ENCODE results near the gene RC3H1. TPM values are rescaled to one million over a fixed set of nuclear protein-coding genes. Genes with fewer than 3 reads are reported as not detected.

Gene RC3H1
- total and polyA plus RNA-seq, 2 donors from 2014 or later, result 2.5 to 40.5 TPM

DNA sequence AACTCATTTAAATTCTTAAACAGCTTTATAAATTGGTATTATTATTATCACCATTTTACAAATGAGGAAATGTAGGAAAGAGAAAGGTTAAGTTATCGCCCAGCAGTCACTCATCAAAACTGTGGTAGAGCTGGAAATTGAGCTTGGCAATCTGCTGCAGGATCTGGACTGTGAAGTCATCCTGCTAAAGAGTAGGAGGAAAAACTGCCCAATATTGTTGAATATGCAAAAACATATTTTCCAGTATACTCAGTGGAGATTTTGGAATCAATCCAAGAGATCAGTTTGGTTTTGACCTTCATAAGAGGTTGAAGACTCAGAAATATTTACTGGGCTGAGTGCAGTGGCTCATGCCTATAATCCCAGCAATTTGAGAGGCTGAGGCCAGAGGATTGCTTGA, 16.9 kb upstream of the RC3H1 start:
- H3K27me3 ChIP-seq (ENCODE audit: control insufficient read depth, insufficient read depth, low read length), result no peaks in the 10 kb centered on the region
- H3K36me3 ChIP-seq (ENCODE audit: control insufficient read depth in 2 of 3, insufficient read depth in 3 of 3, low read length in 3 of 3), result no peaks in the 10 kb centered on the region
- no peak overlapping the region for H3K9ac ChIP-seq (ENCODE audit: low read length in 3 of 3)
- DNase-seq (no peak), FAIRE-seq (no peak)
- intact Hi-C loops (cut with DNase I), result no loop called here
- H3K27ac ChIP-seq (ENCODE audit: low read depth in 2 of 2, low read length in 2 of 2), result no peak overlapping the region
- H3K4me1 ChIP-seq (ENCODE audit: control insufficient read depth in 2 of 3, insufficient read depth in 2 of 3, low read depth in 1 of 3, low read length in 3 of 3), result no peaks in the 10 kb centered on the region
- H3K4me3 ChIP-seq (ENCODE audit: low read length in 3 of 3), result no peak overlapping the region
- TF ChIP-seq, protein P1, sequence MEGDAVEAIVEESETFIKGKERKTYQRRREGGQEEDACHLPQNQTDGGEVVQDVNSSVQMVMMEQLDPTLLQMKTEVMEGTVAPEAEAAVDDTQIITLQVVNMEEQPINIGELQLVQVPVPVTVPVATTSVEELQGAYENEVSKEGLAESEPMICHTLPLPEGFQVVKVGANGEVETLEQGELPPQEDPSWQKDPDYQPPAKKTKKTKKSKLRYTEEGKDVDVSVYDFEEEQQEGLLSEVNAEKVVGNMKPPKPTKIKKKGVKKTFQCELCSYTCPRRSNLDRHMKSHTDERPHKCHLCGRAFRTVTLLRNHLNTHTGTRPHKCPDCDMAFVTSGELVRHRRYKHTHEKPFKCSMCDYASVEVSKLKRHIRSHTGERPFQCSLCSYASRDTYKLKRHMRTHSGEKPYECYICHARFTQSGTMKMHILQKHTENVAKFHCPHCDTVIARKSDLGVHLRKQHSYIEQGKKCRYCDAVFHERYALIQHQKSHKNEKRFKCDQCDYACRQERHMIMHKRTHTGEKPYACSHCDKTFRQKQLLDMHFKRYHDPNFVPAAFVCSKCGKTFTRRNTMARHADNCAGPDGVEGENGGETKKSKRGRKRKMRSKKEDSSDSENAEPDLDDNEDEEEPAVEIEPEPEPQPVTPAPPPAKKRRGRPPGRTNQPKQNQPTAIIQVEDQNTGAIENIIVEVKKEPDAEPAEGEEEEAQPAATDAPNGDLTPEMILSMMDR (IDR thresholded peaks at IDR 0.05; ENCODE audit: borderline replicate concordance, extremely low read depth, insufficient read depth), result no peak
- no peaks in the 10 kb centered on the region for H3K9me3 ChIP-seq (ENCODE audit: control insufficient read depth in 2 of 3, insufficient read depth in 1 of 3, low read length in 3 of 3)

DNA sequence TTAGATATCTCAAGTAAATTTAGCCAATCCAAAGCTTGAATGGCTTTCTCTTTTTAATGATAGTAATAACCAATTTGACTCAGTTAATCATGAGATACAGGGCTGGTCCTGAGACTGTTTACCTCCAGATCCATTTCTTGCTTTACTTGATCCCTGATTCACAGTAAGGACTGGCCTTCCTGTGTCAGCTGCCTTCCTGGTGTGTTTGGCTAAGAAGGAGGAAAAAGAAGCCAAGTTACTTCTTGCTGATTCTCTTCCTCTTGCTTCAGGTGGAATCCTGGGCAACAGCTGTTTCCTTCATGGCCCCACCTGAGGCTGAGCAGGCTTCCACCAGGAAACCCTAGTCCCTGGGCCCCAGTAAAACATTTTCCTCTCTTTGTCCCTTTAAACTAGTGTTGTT, 14.6 kb upstream of the RC3H1 start:
- Histone ChIP-seq H3K9me3 (ENCODE audit: control insufficient read depth in 2 of 3, insufficient read depth in 1 of 3, low read length in 3 of 3) (no peaks in the 10 kb centered on the region), H3K4me3 (ENCODE audit: low read length in 3 of 3) (no peak overlapping the region), H3K4me1 (ENCODE audit: control insufficient read depth in 2 of 3, insufficient read depth in 2 of 3, low read depth in 1 of 3, low read length in 3 of 3) (no peaks in the 10 kb centered on the region), H3K9ac (ENCODE audit: low read length in 3 of 3) (no peak overlapping the region), H3K27me3 (ENCODE audit: control insufficient read depth, insufficient read depth, low read length) (no peaks in the 10 kb centered on the region), H3K36me3 (ENCODE audit: control insufficient read depth in 2 of 3, insufficient read depth in 3 of 3, low read length in 3 of 3) (no peaks in the 10 kb centered on the region), H3K27ac (ENCODE audit: low read depth in 2 of 2, low read length in 2 of 2) (no peak overlapping the region)
- DNase-seq, result no peak
- FAIRE-seq, result no peak
- TF ChIP-seq, protein P1 (IDR thresholded peaks at IDR 0.05; ENCODE audit: borderline replicate concordance, extremely low read depth, insufficient read depth), result no peak
- intact Hi-C loops (cut with DNase I), result no loop called here

DNA sequence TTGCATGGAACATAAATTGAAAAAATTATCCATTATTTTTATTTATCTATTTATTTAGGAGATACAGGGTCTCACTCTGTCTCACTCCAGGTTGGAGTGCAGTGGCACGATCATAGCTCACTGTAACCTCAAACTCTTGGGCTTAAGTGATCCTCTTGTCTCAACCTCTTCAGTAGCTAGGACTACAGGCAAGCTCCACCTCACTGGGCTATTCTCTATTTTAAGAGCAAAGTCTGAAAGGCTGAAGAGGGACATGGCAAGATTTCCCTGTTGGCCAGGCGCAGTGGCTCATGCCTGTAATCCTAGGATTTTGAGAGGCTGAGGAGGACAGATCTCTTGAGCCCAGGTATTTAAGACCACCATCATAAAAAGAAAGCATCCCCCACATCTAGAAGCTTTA, 14.0 kb upstream of the RC3H1 start:
- TF ChIP-seq, protein P1 (IDR thresholded peaks at IDR 0.05; ENCODE audit: borderline replicate concordance, extremely low read depth, insufficient read depth), result no peak
- Histone ChIP-seq H3K36me3 (ENCODE audit: control insufficient read depth in 2 of 3, insufficient read depth in 3 of 3, low read length in 3 of 3) (no peaks in the 10 kb centered on the region), H3K4me1 (ENCODE audit: control insufficient read depth in 2 of 3, insufficient read depth in 2 of 3, low read depth in 1 of 3, low read length in 3 of 3) (no peaks in the 10 kb centered on the region), H3K9me3 (ENCODE audit: control insufficient read depth in 2 of 3, insufficient read depth in 1 of 3, low read length in 3 of 3) (no peaks in the 10 kb centered on the region), H3K27me3 (ENCODE audit: control insufficient read depth, insufficient read depth, low read length) (no peaks in the 10 kb centered on the region), H3K27ac (ENCODE audit: low read depth in 2 of 2, low read length in 2 of 2) (no peak overlapping the region), H3K4me3 (ENCODE audit: low read length in 3 of 3) (no peak overlapping the region), H3K9ac (ENCODE audit: low read length in 3 of 3) (no peak overlapping the region)
- no peak for FAIRE-seq
- DNase-seq, result no peak
- intact Hi-C loops (cut with DNase I), result no loop called here

DNA sequence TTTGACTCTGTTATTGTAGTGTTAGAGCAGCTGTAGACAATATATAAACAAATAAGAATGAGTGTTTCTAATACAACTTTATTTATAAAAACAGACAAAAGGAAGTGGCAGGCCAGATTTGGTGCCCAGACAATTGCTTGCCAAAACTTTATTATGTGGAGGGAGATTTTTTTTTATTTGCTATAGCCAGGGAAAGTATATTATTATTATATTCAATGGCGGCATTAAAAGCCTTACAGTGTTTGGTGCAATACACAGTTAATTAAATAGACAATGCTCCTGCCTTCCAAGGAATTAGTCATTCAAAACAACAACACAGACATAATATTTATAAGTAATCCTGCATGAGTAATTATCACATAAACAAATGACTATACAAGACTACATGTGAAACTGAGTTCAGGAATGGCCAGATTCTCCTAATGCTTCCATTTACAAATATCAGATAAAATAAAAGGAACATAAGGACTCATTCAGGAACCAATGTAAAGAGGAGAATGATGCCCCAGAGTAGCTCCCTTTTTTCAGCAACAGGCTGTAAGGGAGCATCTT, 10.6 kb upstream of the RC3H1 start:
- no peak for FAIRE-seq
- H3K9me3 ChIP-seq (ENCODE audit: control insufficient read depth in 2 of 3, insufficient read depth in 1 of 3, low read length in 3 of 3), result no peaks in the 10 kb centered on the region
- no peak overlapping the region for H3K4me3 ChIP-seq (ENCODE audit: low read length in 3 of 3)
- intact Hi-C loops (cut with DNase I), result no loop called here
- no peaks in the 10 kb centered on the region for H3K36me3 ChIP-seq (ENCODE audit: control insufficient read depth in 2 of 3, insufficient read depth in 3 of 3, low read length in 3 of 3)
- H3K9ac ChIP-seq (ENCODE audit: low read length in 3 of 3), result no peak overlapping the region
- H3K27me3 ChIP-seq (ENCODE audit: control insufficient read depth, insufficient read depth, low read length), result no peaks in the 10 kb centered on the region
- no peak overlapping the region for H3K27ac ChIP-seq (ENCODE audit: low read depth in 2 of 2, low read length in 2 of 2)
- H3K4me1 ChIP-seq (ENCODE audit: control insufficient read depth in 2 of 3, insufficient read depth in 2 of 3, low read depth in 1 of 3, low read length in 3 of 3), result no peaks in the 10 kb centered on the region
- TF ChIP-seq, protein P1 (IDR thresholded peaks at IDR 0.05; ENCODE audit: borderline replicate concordance, extremely low read depth, insufficient read depth), result no peak
- no peak for DNase-seq

All from kidney (tissue), 14 donors.